HG03039 (cell line): ENCODE data around the gene C10orf95.

Experiments
- ATAC-seq: cut with Tn5 transposase; IDR thresholded peaks from one replicate; pipeline ENCODE4 v1.9.1; 2021; ENCODE audit warnings: mild to moderate bottlenecking, moderate library complexity; ENCODE audit not compliant: unreplicated experiment

The C10orf95 gene

DNA sequence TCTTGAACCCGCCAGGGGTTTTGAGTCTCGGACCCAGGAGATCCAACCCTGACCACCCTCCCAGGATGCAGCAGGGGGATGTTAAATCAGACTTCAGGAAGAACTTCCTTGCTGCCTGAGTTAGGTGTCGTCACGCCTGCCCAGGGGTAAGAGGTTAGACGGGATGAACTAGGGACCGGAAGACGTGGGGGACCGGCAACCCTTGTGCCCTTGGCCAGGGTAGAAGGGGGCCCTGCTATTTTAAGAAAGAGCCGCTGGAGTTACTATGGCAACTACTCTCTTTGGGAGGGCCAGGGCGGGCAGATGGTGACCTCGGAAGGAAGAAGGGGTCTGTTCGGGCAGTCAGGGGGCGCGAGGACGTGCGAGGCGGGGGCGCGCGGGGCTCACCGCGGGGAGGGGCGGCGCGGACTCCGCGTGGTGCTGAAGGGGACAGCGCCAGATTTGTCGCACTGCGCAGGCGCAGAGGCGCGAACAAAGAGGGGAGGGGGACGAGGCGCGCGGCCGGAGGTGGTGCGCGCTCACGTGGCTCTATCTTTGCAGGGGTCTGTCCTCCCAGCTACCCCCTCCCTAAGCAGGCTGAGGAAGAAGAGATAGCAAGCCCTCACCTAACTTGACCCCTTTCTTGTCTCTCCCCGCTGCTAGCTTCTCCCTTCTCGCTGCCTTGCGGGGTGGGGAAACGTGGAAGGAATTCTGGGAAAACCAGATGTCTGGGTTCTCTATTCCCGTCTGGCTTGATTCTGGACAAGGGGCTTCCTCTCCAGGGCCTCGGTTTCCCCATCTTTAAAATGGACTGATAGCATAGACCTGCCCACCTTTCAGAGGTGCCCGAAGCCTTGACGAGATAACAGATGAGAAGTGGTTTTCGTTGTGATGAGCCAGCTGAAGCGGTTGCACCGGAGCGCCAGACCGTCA lies 31.8 kb downstream of the C10orf95 start:
- ATAC-seq, result no peak

DNA sequence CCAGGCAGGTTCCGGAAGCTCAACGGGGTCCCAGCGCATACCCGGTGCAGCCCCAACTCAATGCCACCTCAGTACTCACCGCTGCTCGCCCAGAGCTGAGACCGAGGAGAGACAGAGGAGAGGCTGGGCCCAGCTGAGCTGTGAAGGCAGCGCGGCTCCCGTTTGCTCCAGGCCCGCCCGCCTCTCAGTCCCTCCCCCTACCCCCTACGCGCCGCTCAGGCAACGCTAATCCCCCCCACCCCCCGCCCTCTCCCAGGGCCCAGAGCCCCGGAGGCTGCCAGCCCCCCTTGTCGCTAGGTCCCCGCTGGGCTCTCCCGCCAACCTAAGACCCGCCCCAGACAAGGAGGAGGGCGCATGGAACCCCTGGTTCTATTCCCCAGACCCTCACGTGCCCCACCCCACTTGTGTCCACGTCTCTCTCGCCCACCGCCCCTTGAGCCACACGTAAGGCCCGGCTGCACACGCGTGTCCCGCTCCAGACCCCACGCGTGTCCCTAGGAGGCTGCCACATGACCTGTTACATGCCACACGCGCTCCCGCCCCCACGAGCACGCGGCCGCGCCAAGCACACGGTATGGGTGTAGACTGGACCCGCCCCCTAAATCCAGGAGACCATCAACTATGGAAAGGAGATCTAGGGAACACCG lies 32.6 kb downstream of the C10orf95 start, which contains the start of gene PSD:
Gene PSD, minus strand, starts transcription at position 164 of the 647 bp plus-strand sequence. CDS start 1,747 bp downstream, outside the sequence.
- ATAC-seq, result no peak

DNA sequence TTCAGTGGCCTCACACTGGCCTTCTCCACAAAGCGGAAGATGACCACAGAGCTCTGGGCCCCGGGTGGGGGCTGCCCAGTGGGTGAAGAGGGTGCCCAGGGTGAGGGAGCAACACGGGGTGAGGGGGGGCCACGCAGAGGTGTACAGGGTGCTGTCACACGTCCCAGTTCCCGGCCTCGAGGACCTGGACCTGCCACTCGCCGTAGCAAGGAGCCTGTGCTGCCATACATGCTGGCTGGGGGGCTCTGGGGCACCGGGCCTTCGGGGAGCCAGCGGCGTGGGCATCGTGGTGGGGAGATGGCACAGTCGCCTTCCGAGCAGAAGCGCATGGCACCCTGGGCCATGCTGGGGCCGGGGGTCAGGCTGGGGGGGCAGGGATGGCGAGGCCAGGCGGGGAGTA lies 34.6 kb downstream of the C10orf95 start:
- no peak for ATAC-seq

DNA sequence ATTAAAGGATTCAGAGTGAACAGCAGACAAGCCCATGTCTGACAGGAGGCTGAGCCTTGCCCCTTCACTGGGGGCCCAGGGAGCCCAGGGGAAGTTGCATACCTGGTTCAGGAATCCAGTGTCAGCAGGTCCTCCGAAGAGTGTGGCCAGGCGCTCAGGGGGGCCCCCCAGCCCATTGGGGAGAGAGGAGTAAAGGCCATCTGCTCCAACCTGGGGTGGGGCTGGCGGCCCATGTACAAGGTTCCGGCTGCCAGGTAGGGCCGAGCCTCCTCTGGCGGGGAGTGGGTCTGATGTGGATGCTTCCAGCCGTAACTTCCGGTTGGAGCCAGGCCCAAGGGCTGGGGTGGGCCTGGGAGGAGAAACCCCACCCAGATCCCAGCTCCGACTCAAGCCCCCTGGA lies 35.1 kb downstream of the C10orf95 start:
- ATAC-seq, result no peak

DNA sequence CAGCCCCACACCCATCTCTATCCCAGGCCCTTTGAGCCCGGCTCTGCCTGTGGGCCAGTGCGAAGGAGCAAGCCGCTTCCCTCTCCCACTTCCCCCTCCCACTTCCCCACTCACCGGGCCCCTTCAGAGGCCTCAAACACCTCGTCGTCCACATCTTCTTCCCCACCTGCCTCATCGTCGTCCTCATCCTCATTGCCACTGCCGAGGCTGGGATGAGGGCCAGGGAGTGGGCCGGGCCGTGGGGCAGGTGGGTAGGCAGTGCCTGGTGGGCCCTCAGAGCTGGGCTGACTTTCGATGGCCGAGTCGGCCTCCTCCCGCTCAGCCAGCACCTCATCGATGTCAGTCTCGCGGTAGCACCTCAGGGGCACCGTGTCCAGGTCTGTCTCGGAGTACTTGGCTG lies 36.6 kb downstream of the C10orf95 start:
- ATAC-seq, result no peak

DNA sequence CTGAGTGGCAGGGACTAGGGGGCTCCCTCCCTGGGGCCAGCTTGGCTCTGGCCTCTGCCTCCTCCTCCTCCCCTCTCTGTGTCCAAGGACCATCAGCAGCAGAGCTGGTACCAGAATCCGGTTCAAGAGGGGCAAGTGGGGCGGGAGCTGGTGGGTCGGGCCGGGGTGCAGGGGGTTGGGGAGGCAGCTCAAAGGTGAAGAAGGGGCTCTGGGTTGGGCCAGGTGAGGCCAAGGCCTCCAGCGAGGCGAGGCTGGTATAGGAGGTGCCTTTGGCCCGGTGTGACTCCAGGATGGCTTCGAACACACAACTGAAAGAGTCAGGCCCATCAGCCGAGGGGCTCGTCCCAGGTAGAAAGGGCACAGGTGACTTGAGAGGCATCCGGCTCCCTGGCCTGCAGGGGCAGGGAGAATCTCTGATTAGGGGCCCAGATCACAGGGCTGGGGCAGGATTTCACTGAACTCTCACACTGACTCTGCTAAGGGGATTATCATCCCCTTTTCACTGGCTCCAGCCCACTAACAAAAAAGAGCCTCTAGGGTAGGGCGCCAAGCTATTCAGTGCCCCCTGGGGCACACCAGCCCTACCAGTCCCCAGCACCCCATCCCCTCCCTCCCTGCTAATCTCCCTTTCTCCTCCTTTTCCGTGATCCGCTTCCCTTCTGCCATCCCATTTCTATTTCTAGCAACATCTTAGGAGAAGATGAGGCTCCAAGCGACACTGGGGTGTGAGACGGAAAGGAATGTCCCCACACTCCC lies 37.4 kb downstream of the C10orf95 start:
- no peak for ATAC-seq

DNA sequence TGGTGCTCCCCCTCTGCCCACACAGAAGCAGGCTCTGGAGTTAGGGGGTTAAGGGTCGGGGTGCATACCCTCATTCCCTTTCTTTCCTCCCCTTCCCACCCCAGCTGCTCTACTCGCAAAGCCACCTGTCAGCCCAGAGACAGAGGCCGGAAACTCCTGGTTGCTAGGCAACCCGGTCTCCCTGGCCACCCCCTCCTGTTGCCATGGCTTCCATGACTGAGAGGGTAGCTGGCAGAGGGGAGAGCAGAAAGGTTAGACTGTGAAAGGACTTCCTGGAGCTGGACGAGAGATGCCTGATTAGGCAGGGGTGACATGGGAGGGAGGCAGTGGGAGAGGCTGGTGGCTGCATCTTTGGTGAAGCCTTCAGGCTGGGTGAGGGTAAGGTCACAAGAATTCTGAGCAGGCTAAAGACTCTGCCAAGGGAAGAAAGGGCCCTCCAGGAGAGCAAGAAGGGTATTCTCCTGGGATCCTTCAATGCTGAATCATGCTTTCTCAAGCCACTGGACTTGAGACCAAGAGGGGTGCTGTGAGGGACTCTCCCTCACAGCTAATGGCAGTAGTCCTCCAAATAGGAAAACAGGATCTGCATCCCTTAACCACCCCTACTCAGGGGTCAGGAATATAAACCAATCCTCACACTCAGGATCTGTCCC lies 38.2 kb downstream of the C10orf95 start:
- ATAC-seq, result no peak

DNA sequence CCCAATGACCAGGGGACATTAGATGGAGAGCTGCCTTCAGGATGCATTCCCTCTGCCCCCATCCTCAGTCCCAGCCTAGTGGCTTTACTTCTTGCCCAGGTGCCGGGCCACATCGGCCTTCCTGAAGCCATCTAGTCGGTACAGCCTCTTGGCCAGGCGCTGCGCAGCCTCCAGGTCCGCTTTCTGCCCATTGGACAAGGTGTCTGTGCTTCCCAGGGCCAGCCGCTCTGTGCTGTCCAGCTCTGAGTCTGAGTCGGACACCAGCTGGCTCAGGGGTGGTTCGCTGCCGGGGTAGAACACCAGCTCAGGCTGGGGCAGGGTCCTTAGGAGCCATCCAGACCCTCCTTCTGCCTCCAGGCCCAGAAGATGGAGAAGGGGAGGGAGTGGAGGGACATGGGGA lies 39.0 kb downstream of the C10orf95 start:
- ATAC-seq, result no peak

DNA sequence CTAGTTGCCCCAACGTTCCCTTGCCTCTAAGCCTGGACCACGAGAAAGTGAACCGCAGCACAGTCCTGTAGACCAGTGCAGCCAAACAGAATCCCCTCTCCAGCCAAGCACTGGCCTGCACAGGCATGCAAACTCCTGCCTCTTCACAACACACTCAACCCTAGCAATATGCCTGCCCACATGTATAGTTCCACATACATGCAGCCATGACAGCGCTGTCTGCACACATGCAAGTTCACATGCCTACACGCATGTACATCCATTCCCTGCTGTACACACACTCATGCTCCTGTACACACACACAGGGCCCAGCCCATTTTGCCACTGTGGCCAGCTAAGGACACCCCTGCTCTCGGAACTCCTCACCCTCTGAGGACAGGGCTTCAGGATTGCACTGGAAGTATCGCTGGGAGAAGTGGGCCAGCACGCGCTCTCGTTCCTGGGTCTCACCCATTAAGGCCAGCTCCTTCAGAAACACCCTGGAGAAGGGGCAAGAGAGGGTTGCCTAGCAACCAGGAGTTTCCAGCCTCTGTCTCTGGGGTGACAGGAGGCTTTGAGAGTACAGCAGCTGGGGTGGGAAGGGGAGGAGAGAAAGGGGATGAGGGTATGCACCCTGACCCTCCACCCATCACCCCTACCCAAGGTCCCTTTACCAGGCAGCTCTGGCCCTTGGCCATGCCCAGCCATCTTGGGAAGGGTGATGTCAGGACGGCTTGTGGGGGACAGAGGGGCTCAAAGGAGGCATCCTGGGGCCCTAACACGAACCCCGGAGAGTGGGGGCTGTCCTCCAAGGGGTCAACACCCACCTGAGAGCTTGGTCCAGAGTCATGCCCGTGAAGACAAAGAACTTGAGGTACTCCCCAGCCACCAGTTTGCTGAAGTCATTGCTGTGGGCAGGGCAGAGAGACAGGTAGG lies 39.7 kb downstream of the C10orf95 start:
- ATAC-seq, result no peak

DNA sequence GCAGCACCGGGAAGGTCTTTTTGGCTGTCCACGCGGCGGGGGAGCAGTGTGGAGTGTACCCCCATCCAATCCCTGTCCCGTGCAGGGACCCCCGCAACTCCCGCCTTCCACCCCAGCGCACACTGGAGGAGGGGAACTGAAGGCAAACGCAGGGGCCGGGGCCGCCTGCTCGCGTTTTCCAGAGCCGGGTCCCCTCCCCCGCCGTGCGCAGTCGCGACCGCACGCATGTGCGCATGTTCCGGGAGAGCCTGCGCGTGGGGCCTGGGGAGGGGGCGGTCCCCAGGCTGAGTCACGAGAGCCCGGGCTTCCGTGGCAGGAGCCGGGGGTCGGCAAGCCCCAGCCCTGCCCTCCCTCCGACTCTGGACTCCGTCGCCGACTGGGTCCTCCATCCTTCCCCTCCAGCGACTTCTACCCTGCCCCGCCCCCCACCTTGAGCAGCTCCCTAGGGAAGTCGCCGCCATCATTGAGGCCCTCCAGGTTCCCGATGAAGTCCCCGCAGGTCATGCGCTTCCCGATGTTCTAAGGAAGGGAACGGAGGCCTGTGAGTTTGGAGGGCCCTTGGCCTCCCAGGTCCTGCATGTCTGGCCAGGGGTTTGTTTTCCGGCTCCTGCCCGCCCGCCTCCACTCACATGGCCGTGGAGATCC lies 40.8 kb downstream of the C10orf95 start:
- ATAC-seq, result no peak

DNA sequence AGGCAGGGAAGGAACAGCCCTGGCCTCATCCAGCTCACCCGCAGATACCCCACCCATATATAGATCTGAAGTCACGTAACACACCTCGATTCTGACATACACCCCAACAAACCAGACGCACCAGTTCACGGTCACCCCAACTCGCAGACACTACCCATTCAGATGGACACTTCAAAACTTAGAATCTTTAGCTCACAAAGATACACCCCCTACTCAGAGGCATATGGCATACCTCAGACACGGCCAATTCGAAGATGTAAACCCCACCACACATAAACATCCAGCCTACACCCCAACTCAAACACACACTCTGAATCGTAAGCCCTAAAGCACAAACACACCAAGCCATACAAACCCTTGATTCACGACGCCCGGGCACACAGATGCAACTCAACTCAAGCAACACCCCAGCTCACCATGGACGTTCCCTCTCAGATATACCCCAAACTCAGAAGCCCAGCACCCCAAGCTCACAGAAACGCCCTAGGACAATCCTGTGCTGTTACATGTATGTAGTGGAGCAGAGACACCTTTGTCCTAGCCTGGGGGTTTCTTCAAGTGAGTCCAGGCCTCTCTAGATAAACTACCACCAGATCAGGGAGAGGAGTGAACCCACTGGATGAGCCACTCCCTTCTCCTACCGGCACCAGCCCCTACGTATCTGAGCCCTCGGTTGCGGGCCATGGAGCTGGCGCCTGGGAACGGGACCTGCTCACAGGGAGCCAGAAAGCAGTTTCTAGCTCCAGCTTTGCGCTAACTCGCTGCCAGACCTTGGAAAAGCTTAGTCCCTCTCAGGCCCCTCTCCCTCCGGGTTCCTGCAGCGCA lies 41.5 kb downstream of the C10orf95 start:
- ATAC-seq, result no peak

DNA sequence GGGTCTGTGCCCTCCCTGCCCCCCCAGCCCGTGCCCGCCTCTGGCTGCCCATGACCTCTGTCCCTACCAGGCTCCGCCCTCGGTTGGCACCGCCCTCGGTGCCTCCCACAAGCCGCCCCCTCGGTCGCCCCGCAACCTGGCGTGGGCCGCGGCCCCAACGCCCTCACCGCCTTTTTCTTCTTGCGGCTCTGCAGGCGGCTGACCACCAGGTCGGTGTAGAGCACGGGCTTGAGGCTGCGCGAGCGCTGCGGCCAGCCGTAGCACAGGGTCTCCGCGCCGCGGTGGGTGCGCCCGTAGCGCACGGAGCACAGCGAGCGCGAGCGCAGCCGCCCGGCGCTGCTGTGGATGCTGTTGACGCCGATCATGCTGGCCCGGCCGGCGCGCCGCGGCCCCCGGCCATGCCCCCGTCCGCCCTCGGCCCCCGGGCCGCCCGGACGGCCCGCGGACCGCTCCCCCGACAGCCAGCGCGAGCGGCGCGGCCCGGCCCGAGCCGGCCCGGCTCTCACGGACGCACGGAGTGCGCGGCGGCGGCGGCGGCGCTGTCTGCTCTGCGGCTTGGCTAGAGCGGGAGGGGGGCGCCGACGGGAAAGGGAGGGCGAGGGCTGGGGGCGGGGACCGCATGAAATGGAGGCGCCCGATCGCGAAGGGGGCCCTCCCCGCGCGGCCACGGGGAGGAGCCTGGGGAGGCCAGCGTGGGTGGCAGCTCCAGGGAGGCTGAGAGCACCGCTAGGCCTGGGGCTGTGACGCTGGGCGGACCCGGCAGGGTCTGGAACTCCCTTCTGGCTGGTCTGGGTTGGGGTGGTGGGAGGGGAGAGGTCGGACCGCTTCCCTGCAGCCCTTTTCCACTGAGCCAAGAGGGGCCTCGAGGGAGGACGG lies 42.4 kb downstream of the C10orf95 start:
- no peak for ATAC-seq

DNA sequence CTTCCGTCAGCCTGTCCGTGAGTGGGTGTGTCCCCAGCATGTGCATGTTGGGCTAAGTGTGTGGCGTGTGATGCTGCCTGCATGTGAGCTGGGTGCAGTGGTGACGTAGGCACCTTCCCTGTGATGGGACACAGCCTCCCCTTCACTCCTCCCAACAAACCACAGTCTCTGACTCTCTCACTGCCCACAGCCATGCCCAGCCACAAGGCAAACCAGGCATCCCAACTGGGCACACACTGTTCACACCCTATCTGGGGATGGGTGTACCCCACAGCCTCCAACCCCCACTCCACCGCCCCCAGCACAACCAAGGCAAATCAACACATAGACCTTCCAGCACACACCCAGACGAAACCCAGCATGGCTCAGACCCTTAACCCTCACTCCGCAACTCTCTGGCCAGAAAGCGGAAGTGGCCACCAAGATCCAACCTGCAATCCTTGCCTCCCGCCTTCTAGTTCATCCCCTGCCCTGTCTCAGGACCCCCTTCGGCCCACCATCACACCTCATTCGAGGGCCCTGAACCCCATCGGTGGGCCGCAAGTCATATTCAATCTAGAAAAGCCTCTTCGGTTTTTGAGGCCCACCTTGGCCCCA lies 43.1 kb downstream of the C10orf95 start:
- no peak for ATAC-seq

DNA sequence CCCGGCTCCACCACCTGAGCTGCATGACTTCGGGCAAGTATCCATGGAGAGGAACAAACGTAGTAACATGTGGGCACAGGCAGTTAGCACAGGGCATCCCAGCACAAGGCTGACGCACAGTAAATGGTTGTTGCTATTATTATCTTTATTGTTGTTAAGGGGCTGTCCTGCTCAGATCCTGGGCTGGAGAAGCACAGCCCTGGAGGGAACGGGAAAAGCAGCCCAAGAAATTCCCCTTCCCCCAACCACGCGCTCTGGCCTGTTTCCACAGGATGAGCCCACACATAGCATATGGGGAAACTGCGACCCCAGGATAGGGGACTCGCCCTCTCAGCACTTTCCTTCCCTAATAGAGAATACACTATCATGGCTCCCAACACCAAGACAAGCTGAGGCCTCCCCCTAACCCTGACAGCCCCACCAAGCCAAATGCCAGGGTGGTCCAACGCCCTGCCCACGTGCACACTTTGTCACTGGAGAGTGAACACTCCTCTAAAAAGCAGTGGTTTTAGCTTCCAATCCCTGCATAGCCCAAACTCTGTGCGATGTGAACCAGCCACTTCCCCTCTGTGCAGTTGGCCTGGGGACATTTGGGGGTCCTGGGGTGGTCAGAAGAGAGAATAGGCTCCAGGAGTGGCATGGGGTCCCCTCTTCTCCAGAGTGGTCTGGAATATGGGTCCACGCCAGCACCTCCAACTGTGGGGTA lies 43.8 kb downstream of the C10orf95 start:
- ATAC-seq, result no peak

DNA sequence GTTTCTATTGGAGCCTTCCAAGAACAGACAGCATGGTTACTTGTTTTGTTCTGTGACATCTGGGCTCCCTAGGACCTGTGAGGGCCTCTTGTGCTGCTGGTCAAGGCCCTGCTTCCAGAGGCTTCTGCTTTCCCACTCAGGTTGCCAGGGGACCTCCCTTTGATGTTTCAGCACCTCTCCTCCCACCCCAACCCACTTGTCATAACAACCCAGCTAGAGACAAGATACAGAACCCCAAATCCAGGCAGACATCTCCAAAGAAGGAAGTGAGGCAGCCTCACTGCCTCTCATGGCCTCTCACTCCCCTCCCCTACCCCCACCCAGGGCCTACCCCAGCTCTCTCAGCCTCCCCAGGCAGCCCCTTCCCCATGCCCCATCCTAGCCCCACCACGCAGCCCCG lies 44.5 kb downstream of the C10orf95 start:
- no peak for ATAC-seq

DNA sequence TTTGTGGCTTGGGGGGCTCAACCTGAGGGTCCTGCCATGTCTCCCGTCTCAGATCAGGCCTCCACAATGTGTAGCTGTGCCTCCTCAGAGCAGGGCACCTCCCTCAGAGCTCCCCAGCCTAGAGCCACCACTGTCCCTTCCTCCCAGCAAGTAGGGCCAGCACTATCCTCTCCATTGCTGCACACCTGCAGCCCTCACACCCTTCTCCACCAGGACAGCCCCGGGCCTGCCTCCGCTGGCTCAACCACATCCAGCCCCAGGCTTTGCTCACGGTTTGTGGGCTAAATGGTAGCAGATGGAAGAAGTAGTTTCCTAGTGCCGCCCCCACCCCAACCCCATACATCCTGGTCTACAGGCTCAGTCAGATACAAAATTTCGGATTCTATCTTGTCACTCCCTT lies 45.7 kb downstream of the C10orf95 start:
- ATAC-seq, result no peak
